ENCODE measurements around the gene ZNF592. TPM values are rescaled to one million over a fixed set of nuclear protein-coding genes. Genes with fewer than 3 reads are reported as not detected.

ZNF592 gene
- total RNA-seq, 2 donors from 2014 or later, result 17.0 to 19.3 TPM

DNA sequence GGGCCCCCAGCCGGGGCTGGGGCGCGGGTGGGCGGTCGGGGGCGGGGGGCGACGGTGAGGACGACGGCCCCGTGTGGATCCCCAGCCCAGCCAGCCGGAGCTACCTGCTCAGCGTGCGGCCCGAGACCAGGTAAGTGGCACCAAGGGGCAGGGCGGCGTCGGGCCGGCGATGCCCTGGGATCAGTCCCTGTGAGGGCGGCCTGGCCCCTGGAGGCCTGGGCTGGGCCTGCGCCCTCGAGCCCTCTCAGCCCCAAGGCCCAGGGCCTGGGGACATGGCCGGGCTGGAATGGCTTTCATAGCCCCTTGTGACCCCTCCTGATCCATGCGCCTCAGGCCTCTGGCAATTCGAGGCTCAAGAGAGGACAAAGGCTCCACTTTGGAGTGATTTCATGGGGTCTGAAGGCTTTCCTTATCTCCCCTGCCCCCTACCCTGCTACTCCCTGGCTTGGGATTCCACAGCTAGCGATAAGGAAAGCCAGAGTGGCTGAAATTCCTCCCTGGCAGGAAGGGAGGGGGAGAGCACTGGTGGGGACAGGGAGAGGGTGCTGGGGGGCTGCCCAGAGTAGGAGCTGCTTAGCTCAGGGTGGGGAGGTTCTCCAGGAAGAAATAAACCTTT is 69.2 kb downstream of the ZNF592 start:
- DNase-seq, result peak; percentile 40
- ATAC-seq, result peak; percentile 15 to 46
- intact Hi-C loops (cut with DNase I), result loop anchor here in 1 of 2 donors (5.0 kb wide), 1 partner anchor 65 kb away; no protein-coding TSS in a partner anchor

DNA sequence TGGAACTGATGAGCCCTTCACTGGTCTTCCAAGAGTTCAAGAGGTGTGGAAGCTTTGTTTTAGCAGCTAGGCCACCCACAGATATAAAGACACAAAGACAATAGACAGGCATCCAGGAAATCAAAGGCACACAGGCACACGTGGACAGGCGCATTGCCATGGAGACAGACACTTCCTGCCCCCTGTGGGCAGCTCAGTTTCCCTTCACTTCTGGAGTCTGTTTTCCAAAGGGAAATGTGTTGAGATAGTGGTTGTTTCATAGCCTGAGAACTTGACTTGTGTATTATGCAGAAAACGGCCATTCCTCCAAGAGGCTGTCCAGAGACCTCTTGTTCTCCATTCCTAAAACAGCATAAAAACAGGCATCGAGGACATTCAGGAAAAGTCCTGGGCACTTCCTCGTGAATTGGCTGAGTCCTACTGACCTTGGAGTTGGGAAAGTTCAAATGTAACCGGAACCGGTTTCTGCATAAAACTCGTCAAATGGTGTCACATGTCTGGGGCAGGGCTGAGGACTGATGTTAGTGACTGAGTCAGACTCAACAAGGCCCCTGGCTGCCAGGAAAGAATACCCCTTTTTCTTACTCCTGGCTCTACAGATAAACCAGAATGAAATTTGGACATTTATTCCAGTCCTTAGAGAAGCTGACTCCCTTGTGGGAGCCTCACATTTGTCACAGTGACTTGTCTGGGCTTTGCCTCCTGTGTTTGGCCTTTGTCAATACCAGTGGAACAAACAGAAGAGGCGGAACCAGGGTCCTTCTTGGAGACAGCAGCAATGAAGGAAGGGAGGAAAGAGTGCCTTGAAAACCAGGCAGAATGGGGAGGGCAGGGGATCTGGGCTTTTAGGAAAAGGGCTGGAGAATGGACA is 70.1 kb downstream of the ZNF592 start:
- ATAC-seq, result peak; percentile 16 to 18
- intact Hi-C loops (cut with DNase I), result loop anchor here in 1 of 2 donors (5.0 kb wide), 1 partner anchor 66 kb away; no protein-coding TSS in a partner anchor
- peak; percentile 79 for DNase-seq

DNA sequence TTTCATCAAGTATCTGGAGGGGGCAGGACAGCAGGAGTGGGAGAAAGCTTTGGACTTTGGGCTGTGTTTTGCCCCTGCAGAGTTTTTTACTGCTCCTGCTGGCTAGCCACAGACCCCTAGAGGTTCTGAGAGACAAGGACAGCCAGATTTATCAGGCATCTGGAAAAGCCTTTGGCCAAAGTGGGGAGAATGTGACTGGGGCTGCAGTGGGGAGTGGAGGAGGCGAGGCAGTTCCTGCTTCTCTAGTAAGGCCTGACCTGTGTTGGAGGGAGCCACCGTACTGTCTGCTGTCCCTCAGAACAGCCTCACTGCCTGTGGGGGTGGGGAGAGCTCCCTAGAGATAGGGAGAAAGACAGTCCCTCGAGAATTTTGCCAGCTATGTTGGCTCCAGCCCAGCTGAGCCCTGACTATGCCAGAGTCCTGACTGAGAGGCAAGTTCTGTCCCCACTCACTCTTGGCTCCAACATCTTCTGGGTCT is 70.9 kb downstream of the ZNF592 start:
- DNase-seq, result peak; percentile 62
- intact Hi-C loops (cut with DNase I), result loop anchor here in 1 of 2 donors (5.0 kb wide), 1 partner anchor 67 kb away; no protein-coding TSS in a partner anchor

DNA sequence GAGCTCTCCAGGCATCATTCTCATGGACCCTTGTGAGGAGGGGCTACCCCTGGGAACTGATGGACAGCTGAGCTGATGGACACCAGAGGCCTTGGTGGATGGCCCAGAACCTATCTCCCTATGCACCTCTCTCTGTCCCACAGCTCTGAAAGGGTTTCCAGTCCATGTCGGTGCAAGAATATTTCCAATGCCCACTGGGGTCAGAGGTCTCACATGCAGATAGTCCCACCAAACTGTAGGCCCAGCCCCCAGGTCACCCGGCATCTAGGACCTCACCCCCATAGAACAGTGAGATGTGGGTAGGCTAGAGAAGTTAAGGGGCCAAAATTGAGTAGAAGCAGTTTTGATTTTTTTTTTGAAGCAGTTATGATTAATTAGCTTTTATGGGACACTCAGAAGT is 71.4 kb downstream of the ZNF592 start:
- ATAC-seq (no peak), DNase-seq (no peak)
- intact Hi-C loops (cut with DNase I), result loop anchor here in 1 of 2 donors (5.0 kb wide), 1 partner anchor 67 kb away; no protein-coding TSS in a partner anchor

More for the DNA sequence above, 70.9 kb downstream of the ZNF592 start:
- peak; percentile 19 to 42 for ATAC-seq

DNA sequence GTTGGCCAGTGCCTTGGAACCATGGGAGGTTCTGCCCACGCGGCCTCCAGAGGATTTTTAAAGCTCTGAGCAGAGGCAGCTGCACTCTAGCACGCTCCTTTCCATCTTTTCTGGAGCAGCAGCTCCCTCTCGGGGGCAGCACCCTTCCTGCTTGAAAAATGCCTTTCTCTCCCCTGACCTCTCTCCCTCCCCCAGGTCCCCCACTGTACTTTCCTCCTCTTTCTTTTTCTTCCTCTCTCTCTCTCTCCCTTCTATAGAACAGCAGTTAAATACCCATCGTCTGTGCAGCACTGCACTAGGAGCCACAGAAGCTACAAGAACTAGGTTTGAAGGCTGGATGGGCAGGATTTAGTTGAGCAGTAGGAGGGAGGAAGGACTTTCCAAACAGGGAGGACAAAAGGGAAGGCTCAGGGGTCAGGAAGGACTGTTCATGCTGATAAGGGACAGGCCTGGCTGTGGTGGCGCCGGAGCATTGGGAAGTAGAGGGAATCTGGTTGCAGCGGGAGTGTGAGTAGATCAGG is 73.2 kb downstream of the ZNF592 start:
- ATAC-seq (peak in 1 of 2 donors; percentile 4), DNase-seq (peak; percentile 48)
- intact Hi-C loops (cut with DNase I), result no loop called here

DNA sequence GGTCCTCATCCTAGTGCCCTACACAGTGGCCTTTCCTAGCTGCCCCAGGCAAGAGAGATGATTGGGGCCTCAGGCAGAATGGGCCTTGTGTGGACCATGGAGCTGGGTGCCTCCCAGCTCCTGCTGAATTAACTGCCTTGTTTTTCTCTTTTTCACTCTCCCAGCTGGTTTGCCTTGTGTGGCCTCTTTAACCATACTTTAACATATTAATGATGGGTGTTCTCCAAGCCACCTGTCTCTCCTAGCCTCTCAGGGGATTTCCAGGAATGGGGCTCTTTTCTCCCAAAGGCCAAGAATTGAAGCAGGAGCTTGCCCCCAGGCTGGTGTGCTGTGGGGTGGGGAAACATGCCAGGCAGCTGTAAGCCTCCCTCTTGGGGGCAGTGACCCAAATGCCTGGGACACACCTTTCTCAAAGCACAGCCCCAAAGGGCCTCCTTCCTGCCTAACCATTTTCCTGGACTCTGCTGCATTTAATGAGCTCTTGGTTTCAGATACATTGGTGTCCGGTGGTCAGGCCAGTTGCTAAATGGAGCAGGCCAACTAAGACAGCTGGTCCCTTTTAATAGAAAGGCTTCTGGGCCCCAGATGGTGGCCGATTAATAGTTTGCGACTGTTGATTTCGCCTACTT is 74.4 kb downstream of the ZNF592 start:
- intact Hi-C loops (cut with DNase I), result no loop called here
- ATAC-seq (no peak), DNase-seq (no peak)

DNA sequence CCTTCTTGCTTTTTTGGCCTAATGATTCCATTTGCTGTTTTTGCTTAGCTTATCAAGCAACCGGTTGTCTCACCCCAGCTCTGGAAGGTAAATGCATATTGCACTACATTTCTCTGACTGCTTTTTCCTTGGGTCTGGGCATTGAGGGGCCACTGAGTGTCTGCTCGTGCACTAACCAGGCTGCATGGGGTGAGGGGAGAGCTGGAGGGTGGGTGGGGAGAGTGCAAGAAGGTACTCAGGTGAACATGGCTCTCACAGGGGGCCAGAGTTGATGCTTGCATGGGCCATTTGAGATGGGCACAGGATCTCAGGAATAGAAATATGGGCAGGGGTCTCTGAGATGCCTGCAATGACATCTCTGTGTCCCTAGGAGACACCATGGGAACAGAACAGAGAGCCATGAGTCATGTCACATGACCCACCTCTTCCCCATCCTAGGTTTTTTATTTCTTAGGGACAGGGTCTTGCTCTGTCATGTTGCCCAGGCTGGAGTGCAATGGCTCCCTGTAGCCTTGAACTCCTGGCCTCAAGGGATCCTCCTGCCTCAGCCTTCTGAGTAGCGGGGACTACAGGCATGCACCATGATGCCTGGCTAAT is 75.0 kb downstream of the ZNF592 start:
- intact Hi-C loops (cut with DNase I), result no loop called here
- ATAC-seq (no peak), DNase-seq (no peak)

DNA sequence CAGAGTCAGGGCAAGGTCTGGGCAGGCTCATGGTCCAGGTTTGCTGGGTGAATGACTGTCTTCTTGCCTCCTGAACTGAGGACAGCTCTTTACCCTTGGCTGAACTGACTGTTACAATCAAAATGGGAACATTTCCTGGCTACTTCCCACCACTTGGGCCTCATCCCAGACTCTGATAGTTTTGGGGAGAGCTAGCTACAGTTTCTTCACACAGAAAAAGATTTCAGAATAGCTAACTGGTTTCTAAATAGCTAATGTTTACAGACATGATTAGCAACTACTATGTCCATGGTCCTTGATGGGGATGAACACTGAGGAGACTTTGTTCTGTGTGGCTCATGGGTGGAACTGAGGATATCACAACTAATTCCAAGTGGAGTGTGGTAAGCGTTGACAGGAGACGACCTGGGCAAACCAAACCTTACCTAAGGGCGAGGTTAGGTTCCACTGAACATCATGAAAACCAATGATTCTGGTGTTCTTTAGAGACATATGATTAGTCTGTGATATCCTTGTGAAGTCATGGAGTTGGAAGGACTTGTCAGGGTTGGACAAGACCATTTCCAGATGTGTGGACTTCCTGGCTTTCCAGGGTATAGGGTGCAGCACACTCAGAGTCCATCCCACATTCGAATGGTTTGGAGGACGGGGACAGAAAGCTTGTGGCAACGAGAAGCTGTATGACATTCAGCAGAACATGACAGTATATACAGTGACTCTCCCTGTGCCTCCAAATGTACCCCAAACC is 76.0 kb downstream of the ZNF592 start:
- ATAC-seq (peak; percentile 54 to 60), DNase-seq (peak; percentile 51)
- intact Hi-C loops (cut with DNase I), result no loop called here

DNA sequence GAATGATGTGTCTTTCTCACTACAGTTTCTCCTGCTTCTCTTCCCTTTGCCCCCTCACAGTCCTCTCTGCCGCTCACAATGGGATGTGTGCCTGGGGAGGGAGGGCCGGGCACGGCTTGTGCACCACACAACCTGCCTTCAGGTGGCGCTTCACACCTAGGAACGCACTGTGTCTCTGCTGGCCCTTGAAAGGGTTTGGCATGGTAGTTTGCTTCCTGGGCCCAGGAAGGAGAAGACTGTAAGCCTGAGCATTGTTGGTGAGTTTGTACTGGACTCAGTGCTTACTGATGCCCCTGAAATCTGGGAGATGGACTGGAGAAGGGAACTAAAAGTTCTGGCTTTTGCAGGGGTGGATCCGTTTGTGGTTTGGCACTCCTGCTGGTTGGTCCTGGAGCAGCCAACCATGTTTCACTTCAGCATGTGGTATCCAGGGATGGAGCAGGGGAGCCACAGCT is 78.0 kb downstream of the ZNF592 start:
- intact Hi-C loops (cut with DNase I), result no loop called here
- ATAC-seq (peak in 1 of 2 donors; percentile 4), DNase-seq (no peak)

DNA sequence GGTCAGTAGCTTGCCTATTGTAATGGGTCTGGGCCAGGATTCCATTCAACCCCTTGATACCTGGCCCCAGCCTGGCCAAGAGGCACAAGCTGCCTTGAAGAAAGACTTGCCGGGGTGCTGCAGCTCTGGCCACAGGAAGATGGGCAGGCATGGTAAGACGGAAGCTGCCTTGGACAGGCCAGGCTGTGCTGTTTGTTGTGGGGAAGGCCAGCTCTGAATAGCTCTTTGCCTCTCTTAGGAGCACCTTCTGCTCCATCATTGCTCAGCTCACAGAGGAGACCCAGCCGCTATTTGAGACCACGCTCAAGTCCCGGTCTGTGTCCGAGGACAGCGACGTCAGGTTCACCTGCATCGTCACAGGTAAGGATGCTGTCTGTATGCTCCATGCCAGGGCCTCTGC is 78.9 kb downstream of the ZNF592 start:
- intact Hi-C loops (cut with DNase I), result no loop called here

DNA sequence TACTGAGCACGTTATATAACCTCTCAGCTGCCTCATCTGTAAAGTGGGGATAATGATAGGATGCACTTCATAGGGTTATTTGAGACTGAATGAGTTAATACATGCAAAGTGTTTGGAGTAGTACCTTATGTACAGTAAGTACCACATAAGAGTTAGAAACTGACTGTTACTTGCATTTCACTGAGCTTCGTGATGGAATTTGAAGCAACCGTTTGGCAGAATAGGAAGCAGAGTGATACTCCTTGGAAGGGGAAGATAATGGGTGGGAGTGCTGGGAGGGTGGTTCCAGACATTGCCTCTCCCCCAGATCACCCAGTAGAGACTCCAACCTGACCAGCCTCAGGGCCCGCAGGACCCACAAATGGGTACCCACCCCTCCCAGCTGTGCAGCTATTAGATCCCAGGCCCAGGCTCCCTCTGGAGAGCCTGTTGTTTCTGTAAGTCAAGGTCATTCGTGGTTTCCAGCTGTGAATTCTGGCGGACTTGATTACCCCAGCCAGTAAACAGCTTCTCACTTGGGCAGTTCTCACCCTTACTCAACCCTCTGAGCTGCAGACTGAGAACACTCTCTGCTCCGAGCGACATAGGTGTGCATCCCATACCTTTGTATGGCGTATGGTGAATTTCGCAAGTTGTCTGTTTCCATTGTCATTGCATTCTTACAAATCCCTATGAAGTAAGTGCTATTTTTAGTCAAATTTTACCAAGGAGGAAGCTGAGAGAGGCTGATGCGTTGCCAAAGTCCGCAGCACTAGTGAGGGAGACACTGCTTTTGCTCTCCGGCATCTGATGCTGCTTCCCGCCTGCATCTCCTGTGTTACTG is 79.9 kb downstream of the ZNF592 start:
- peak; percentile 17 to 28 for ATAC-seq
- DNase-seq, result no peak
- intact Hi-C loops (cut with DNase I), result no loop called here

More for the DNA sequence above, 78.9 kb downstream of the ZNF592 start:
- no peak for ATAC-seq
- no peak for DNase-seq

DNA sequence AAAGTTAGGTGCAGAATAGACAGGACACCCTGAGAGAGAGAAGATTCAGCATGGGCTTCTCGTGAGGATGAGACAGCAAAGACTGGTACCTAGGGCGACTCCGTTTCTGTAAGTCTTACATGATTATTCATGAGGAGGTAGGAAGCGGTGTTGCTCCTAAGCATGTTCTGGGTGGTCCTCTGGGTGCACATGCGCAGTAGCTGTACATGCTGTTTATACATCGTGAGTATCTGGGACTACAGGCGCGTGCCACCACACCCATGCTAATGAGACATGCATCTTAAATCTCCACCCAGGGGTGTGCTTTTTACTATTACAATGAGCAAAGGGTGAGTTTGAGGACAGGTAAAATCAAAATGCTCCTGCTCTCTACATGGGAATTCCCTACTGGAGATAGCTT is 81.0 kb downstream of the ZNF592 start:
- intact Hi-C loops (cut with DNase I), result no loop called here
- no peak for ATAC-seq
- DNase-seq, result no peak

DNA sequence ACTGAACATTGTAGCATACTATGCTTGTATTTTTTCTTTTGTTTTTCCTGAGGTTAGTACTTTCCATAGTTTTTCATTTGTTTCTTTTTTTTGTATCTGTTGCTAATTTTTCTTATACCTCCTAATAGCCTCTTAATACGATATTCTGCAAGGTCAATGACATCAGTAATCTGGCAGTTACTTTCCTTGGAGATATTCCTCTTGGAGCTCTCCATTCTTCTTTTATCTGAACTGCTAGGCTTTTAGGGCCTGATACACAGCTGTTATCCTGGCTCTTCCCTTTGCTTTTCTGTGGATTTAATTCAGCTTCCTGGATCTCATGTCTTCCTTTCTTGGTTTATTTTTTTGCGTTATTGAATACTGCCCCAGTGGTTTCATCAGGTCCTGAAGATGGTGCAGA is 81.6 kb downstream of the ZNF592 start:
- DNase-seq (no peak), ATAC-seq (no peak)
- intact Hi-C loops (cut with DNase I), result no loop called here

DNA sequence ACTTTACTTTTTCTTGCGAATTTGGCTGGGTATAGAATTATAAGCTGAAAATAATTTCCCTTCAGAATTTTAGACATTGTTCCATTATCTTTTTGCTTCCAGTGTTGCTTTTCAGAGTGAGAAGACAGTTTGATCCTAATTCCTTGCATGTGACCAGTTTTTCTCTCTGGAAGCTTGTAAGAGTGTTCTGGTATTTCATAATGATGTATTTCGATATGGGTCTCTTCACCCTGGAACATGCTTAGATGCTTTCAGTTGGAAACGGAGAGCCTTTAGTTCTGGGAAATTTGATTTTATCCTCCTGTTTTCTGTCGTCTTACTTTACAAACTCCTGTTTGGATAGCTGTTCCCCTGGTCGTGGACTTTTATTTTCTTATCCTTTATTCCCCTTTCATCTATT is 82.6 kb downstream of the ZNF592 start:
- ATAC-seq (peak in 1 of 2 donors; percentile 14), DNase-seq (no peak)
- intact Hi-C loops (cut with DNase I), result no loop called here

DNA sequence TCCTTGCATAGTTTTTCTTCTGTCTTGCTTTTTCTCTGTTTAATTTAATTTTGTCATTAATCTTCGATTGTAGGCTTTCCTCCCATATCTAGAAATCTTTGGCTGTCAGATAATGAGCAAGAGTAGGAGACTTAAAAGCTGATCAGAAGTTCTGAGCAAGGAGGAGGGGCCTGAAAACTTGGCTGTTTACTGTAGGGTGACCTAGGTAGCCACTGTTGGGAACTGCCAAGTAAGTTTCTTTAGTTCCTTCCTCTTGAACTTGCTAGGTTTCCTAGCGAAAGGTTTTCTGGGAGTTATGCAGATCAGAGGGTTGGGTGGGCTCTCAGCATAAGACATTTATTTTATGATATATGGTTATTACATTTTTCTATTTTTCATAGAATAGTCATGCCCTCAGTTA is 83.2 kb downstream of the ZNF592 start:
- intact Hi-C loops (cut with DNase I), result no loop called here
- ATAC-seq (no peak), DNase-seq (no peak)

DNA sequence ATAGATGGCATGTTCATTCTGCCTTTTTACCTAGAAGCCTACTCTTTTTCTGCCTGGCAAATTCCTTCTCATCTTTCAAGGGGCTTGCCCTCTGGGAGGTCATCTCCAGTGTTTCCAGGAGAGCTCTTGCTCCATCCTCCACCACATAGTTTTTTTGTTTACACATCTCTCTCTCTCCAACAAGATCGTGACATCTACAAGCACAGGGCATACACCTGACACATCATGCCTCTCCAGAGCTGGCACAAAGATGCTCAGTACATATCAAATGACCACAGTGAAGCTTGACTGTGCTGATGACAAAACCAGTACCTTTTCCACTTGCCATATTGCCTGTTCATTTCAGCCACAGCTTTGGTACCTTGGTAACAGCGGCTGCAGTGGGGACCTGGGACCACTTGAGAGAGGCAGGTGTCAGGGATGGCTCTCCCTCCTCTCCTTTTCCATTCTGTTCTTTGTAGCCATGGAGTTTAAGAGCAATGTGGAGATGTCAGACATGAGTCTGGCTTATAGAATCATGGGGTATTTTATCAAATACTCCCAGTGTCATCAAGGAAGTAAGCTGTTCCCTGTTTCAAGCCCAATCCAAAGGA is 84.2 kb downstream of the ZNF592 start:
- DNase-seq (no peak), ATAC-seq (no peak)
- intact Hi-C loops (cut with DNase I), result no loop called here
